Breast epithelium (tissue), 3 donors: ENCODE results near the gene VAMP2.

Experiments
- CTCF ChIP-seq, 3 donors: fragments of 450-650 bp; IDR thresholded peaks; one replicate each; pipeline ENCODE4 v1.5.1; 2016 to 2017; ENCODE audit warnings: antibody characterized with exemption in 3 of 3, mild to moderate bottlenecking in 3 of 3, moderate library complexity in 3 of 3
- POLR2A ChIP-seq: fragments of 450-650 bp; IDR thresholded peaks from one replicate; pipeline ENCODE4 v1.6.1; 2016; ENCODE audit warnings: antibody characterized with exemption, mild to moderate bottlenecking, moderate library complexity
- POLR2AphosphoS5 ChIP-seq, 3 donors: sonication (generic); formaldehyde crosslinking; IDR thresholded peaks; one replicate each; pipeline ENCODE4 v1.6.1; 2017; ENCODE audit warnings: antibody characterized with exemption in 3 of 3

- TF ChIP-seq CTCF (IDR thresholded peaks at IDR 0.05) (peak in 1 of 3 donors; percentile 11), POLR2A (no peak), POLR2AphosphoS5 (IDR thresholded peaks at IDR 0.05) (no peak)
These were observed 13.0 kb upstream of the VAMP2 start for GRCh38 chr17:8175795-8176196.
